ENCODE measurements around the gene PRSS48. TPM values are rescaled to one million over a fixed set of nuclear protein-coding genes. Genes with fewer than 3 reads are reported as not detected.

Gene PRSS48
- total RNA-seq, 1 experiment from 2014 or later = not detected

- H2AFZ ChIP-seq (ENCODE audit: low read depth, low read length, poor library complexity, severe bottlenecking) = no peak overlapping the region
- no peak for ATAC-seq
Observed at GRCh38 chr4:151228189-151229119, 48.5 kb upstream of the PRSS48 start.

More at GRCh38 chr4:151228189-151229119, 48.5 kb upstream of the PRSS48 start:
- Histone ChIP-seq H4K20me1 (ENCODE audit: insufficient read depth) (no peaks in the 10 kb centered on the region), H3K4me3 (replicated peaks in 1 of 2; ENCODE audit: low read depth in 1 of 2, low read length in 2 of 2) (no peak overlapping the region), H3K9ac (ENCODE audit: low read length) (no peak overlapping the region), H3K9me2 (ENCODE audit: insufficient read depth) (no peaks in the 10 kb centered on the region), H3K27me3 (ENCODE audit: insufficient read depth, low read length) (no peaks in the 10 kb centered on the region), H3K4me1 (ENCODE audit: control insufficient read depth in 1 of 2, insufficient read depth in 2 of 2, low read length in 2 of 2) (peaks cover 0 to 24% of the 10 kb centered on the region in 2 experiments; a peak in 2 of 4 replicates), H3K9me3 (ENCODE audit: control insufficient read depth in 1 of 2, insufficient read depth in 1 of 2, low read depth in 1 of 2, low read length in 2 of 2) (no peaks in the 10 kb centered on the region), H3K27ac (ENCODE audit: low read depth, low read length) (no peak overlapping the region), H3K4me2 (ENCODE audit: low read length) (no peak overlapping the region), H3K79me2 (ENCODE audit: insufficient read depth, low read length) (no peaks in the 10 kb centered on the region; the same call in 1 of the 2 replicates), H3K36me3 (ENCODE audit: control insufficient read depth in 1 of 2, insufficient read depth in 2 of 2, low read length in 2 of 2) (no peaks in the 10 kb centered on the region)
- ChIA-PET POLR2A (no interaction called here), RAD21 (ENCODE audit: low non-redundant PET in 1 of 2, low total read pairs in 2 of 2, uncharacterized antibody in 2 of 2, unreplicated experiment in 2 of 2) (no interaction called here), CTCF (no interaction called here)
- TF ChIP-seq SIN3A (IDR thresholded peaks at IDR 0.05; ENCODE audit: low read depth) = no peak
- no peak for TF ChIP-seq ATF3 (IDR thresholded peaks at IDR 0.05)
- TF ChIP-seq FOSL1 (IDR thresholded peaks at IDR 0.05; ENCODE audit: low read depth) = no peak
- TF ChIP-seq JUND (IDR thresholded peaks at IDR 0.05) = no peak
- TF ChIP-seq, protein P1, sequence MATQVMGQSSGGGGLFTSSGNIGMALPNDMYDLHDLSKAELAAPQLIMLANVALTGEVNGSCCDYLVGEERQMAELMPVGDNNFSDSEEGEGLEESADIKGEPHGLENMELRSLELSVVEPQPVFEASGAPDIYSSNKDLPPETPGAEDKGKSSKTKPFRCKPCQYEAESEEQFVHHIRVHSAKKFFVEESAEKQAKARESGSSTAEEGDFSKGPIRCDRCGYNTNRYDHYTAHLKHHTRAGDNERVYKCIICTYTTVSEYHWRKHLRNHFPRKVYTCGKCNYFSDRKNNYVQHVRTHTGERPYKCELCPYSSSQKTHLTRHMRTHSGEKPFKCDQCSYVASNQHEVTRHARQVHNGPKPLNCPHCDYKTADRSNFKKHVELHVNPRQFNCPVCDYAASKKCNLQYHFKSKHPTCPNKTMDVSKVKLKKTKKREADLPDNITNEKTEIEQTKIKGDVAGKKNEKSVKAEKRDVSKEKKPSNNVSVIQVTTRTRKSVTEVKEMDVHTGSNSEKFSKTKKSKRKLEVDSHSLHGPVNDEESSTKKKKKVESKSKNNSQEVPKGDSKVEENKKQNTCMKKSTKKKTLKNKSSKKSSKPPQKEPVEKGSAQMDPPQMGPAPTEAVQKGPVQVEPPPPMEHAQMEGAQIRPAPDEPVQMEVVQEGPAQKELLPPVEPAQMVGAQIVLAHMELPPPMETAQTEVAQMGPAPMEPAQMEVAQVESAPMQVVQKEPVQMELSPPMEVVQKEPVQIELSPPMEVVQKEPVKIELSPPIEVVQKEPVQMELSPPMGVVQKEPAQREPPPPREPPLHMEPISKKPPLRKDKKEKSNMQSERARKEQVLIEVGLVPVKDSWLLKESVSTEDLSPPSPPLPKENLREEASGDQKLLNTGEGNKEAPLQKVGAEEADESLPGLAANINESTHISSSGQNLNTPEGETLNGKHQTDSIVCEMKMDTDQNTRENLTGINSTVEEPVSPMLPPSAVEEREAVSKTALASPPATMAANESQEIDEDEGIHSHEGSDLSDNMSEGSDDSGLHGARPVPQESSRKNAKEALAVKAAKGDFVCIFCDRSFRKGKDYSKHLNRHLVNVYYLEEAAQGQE (IDR thresholded peaks at IDR 0.05; ENCODE audit: low read depth) = no peak
- no peak for TF ChIP-seq ZFX (IDR thresholded peaks at IDR 0.05)
- TF ChIP-seq, protein P2, sequence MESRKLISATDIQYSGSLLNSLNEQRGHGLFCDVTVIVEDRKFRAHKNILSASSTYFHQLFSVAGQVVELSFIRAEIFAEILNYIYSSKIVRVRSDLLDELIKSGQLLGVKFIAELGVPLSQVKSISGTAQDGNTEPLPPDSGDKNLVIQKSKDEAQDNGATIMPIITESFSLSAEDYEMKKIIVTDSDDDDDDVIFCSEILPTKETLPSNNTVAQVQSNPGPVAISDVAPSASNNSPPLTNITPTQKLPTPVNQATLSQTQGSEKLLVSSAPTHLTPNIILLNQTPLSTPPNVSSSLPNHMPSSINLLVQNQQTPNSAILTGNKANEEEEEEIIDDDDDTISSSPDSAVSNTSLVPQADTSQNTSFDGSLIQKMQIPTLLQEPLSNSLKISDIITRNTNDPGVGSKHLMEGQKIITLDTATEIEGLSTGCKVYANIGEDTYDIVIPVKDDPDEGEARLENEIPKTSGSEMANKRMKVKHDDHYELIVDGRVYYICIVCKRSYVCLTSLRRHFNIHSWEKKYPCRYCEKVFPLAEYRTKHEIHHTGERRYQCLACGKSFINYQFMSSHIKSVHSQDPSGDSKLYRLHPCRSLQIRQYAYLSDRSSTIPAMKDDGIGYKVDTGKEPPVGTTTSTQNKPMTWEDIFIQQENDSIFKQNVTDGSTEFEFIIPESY (IDR thresholded peaks at IDR 0.05; ENCODE audit: extremely low read depth, insufficient replicate concordance, low read length) = no peak
- TF ChIP-seq YY1 (IDR thresholded peaks at IDR 0.05; ENCODE audit: extremely low read depth, insufficient replicate concordance, low read depth, low read length) = no peak
- no peak for TF ChIP-seq EGR1 (IDR thresholded peaks at IDR 0.05; ENCODE audit: low read depth)
- TF ChIP-seq EZH2 (IDR thresholded peaks at IDR 0.05) = no peak
- TF ChIP-seq RAD21 (IDR thresholded peaks at IDR 0.05; ENCODE audit: low read depth) = no peak
- TF ChIP-seq CBX3 (IDR thresholded peaks at IDR 0.05; ENCODE audit: low read depth) = no peak
- no peak for TF ChIP-seq ZNF274 (IDR thresholded peaks at IDR 0.05; ENCODE audit: low read depth, low read length)
- no peak for TF ChIP-seq EZH2phosphoT487 (IDR thresholded peaks at IDR 0.05; ENCODE audit: borderline replicate concordance)
- no peak for TF ChIP-seq POLR2AphosphoS5 (IDR thresholded peaks at IDR 0.05; ENCODE audit: low read depth, low read length)
- no peak for TF ChIP-seq TCF7L2 (IDR thresholded peaks at IDR 0.05; ENCODE audit: borderline replicate concordance, extremely low read depth, insufficient read depth, insufficient read length)
- TF ChIP-seq CEBPB (IDR thresholded peaks at IDR 0.05; ENCODE audit: low read depth) = no peak
- no peak for TF ChIP-seq CTCF (IDR thresholded peaks at IDR 0.05 in 2 of 3, conservative IDR thresholded peaks at IDR 0.05 in 1 of 3; ENCODE audit: borderline replicate concordance in 1 of 3, insufficient read depth in 1 of 3, low read depth in 2 of 3, low read length in 2 of 3)
- no peak for TF ChIP-seq SP1 (IDR thresholded peaks at IDR 0.05; ENCODE audit: low read depth)
- TF ChIP-seq POLR2A (IDR thresholded peaks at IDR 0.05; ENCODE audit: borderline replicate concordance, extremely low read depth, insufficient read depth, insufficient read length) = no peak
- BruUV-seq (replicated peaks) = no TSS peak
- intact Hi-C loops (cut with micrococcal nuclease) = no loop called here
- DNase-seq (ENCODE audit: low read depth, low spot score) = no peak
